ENCODE data around the gene WDR1. TPM values are rescaled to one million over a fixed set of nuclear protein-coding genes. Genes with fewer than 3 reads are reported as not detected.

WDR1 gene
- total RNA-seq, 4 donors from 2014 or later: 361 to 536 (median 485) TPM

DNA sequence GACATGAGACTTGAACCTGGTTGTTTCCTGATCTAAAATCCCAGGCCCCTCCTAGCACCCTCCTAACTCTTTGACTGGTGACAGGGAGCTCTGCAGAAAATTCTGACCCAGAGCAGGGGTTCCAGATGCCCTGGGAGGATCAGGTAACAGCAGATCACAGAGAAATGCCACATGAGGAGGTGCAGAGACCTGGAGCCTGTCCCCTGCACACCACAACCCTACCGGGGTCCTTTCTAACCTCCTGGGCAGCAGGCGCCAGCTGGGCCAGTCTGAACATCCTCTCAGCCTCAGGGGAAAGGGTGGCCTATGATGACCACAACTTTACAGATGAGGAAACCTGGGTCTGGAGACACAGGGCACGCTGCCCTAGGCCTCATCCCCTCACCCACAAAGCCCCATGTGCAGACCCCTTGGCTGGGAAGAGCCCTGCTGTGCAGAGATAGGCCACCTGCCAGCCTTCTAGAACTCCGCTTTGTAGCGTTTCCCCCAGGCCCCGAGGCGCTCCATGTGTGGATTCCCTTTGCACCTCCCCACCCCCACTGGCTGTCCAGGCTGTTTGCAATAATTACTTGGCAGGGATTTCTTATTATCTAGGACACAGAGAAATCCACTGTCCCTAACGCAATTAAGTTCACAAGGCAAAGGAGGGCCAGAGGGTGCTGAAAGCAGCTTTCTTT, 36.5 kb downstream of the WDR1 start:
- peaks cover 99 to 100% (median 100%) of the 10 kb centered on the region in 4 donors for H3K36me3 ChIP-seq
- WGBS: 82% methylated on average over 5 of the region's 8 CpGs

DNA sequence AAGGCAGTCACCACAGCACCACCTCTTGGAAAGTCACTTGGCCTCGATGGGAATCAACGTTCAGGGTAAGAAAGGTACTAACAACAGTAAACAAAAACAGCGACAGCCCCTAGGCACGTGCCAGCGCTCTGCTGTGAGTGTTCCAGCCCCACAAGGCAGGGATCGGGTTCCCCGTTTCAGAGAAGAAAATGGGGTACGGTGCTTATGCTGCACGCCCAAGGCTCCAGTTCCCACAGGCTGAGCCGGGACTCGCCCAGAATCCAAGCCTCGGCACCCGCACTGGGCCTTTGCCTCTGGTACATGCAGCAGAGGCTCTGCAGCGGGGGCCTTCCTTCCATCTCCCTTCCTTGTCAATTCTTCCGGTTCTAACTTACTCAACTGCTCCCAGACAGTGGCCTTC, 37.3 kb downstream of the WDR1 start:
- Histone ChIP-seq H3K36me3 (peaks cover 99 to 100% (median 100%) of the 10 kb centered on the region in 4 donors), H3K4me1 (peaks cover 32 to 59% (median 52%) of the 10 kb centered on the region in 4 donors), H3K27me3 (no peaks in the 10 kb centered on the region), H3K4me3 (no peak overlapping the region), H3K9me3 (no peaks in the 10 kb centered on the region), H3K27ac (replicated peaks in 1 of 4) (peak overlapping the region in 3 of 4 donors; percentile 37 to 60 (median 47))
- intact Hi-C loops (cut with DNase I): no loop called here
- TF ChIP-seq, protein P1, sequence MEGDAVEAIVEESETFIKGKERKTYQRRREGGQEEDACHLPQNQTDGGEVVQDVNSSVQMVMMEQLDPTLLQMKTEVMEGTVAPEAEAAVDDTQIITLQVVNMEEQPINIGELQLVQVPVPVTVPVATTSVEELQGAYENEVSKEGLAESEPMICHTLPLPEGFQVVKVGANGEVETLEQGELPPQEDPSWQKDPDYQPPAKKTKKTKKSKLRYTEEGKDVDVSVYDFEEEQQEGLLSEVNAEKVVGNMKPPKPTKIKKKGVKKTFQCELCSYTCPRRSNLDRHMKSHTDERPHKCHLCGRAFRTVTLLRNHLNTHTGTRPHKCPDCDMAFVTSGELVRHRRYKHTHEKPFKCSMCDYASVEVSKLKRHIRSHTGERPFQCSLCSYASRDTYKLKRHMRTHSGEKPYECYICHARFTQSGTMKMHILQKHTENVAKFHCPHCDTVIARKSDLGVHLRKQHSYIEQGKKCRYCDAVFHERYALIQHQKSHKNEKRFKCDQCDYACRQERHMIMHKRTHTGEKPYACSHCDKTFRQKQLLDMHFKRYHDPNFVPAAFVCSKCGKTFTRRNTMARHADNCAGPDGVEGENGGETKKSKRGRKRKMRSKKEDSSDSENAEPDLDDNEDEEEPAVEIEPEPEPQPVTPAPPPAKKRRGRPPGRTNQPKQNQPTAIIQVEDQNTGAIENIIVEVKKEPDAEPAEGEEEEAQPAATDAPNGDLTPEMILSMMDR (IDR thresholded peaks at IDR 0.05): no peak
- no peak for TF ChIP-seq EP300 (IDR thresholded peaks at IDR 0.05)
- no peak for TF ChIP-seq POLR2A (IDR thresholded peaks at IDR 0.05; ENCODE audit: low read depth)
- TF ChIP-seq POLR2AphosphoS5 (IDR thresholded peaks at IDR 0.05): no peak
- no peak for DNase-seq (ENCODE audit: extremely low spot score)
- WGBS: 75% methylated on average over 14 of the region's 15 CpGs

More for the DNA sequence above, 36.5 kb downstream of the WDR1 start:
- Histone ChIP-seq H3K4me3 (no peak overlapping the region), H3K27ac (replicated peaks in 1 of 4) (peak overlapping the region in 2 of 4 donors; percentile 37 to 47), H3K9me3 (no peaks in the 10 kb centered on the region), H3K4me1 (peaks cover 40 to 62% (median 59%) of the 10 kb centered on the region in 4 donors), H3K27me3 (no peaks in the 10 kb centered on the region)
- TF ChIP-seq, protein P1 (IDR thresholded peaks at IDR 0.05): no peak
- TF ChIP-seq POLR2A (IDR thresholded peaks at IDR 0.05; ENCODE audit: low read depth): no peak
- no peak for TF ChIP-seq POLR2AphosphoS5 (IDR thresholded peaks at IDR 0.05)
- TF ChIP-seq EP300 (IDR thresholded peaks at IDR 0.05): no peak
- intact Hi-C loops (cut with DNase I): no loop called here
- no peak for DNase-seq (ENCODE audit: extremely low spot score)

DNA sequence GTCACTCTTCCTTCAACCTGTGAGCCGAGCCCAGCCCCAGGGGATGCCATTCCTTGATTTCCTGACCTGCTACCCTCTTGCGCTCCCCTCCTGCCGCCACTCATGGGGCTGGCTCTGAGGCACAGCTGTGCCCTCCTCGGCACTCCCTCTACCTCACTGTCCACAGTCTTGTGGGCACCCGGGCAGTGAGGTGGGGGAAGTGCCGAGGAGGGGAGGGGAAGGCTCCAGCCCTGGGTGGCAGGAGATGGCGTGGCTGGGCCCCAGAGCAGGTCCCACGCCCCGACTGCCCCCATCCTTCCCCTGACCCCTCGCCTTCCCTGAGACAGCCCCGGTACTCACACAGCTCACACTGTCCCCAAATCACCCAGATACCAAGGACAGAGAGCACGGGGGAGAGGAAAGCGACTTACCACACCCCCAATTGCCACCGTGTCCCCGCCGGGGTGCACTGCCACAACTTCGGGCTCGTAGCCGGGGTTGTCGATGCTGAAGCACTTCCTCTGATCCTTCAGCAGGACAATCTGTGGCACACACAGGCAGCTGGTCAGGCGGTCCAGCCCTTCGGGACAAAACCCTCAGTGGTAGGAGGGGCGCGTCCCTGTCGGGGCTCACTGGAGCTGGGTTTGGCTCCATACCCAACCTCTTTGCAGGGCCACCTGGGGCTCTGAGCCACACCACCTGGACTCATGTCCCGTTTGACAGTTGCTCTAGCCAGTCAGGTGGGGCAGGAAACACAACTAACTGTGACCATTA, 37.9 kb downstream of the WDR1 start:
- H3K36me3 ChIP-seq: peaks cover 99 to 100% (median 100%) of the 10 kb centered on the region in 4 donors
- no peaks in the 10 kb centered on the region for H3K9me3 ChIP-seq
- TF ChIP-seq, protein P1 (IDR thresholded peaks at IDR 0.05): no peak
- TF ChIP-seq POLR2A (IDR thresholded peaks at IDR 0.05; ENCODE audit: low read depth) (no peak), POLR2AphosphoS5 (IDR thresholded peaks at IDR 0.05) (no peak), EP300 (IDR thresholded peaks at IDR 0.05) (no peak)
- H3K27ac ChIP-seq (replicated peaks in 1 of 4): peak overlapping the region; percentile 37 to 60 (median 50)
- no peaks in the 10 kb centered on the region for H3K27me3 ChIP-seq
- peaks cover 28 to 59% (median 51%) of the 10 kb centered on the region in 4 donors for H3K4me1 ChIP-seq
- no peak overlapping the region for H3K4me3 ChIP-seq
- DNase-seq (ENCODE audit: extremely low spot score): no peak
- 85% methylated on average over 24 of the region's 26 CpGs for WGBS
- intact Hi-C loops (cut with DNase I): no loop called here

DNA sequence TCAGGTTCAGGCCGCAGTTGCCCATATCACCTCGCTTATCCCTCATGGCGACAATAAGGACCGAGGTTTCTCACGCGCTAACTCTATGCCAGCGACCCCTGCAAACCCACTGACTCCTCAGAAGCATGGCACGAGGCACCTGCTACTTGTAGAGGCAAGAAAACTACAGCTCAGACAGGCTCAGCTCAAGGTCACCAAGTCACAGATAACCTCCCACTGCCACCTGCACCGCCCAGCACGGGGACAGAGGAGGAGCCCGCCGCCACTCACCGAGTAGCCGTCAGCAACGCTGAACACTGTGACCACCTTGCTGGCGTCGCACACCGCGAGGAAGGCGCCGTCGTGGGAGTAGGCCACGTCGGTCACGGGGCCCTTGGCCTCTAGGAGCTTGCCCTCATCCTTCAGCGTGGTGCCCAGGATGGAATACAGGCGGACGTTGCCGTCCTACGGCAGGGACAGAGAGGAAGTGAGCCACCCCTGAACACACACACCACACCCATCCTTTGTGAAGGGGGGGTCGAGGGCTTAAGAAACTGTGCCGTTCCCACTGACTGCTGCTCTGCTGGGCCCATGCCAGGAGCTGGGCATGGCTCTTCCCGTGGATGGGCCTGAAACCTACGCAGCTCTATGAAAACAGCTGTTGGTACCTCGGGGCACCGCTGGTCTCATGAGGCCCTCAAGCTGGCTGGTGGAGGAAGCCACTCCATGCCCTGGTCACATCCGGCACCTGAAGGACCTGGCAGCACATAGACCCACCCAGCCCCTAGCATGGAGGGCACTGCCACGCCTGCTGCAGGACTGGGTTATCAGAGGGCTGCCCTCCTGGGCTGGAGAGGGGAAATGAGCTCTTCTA, 38.9 kb downstream of the WDR1 start:
- no peaks in the 10 kb centered on the region for H3K9me3 ChIP-seq
- H3K4me1 ChIP-seq: peaks cover 28 to 59% (median 51%) of the 10 kb centered on the region in 4 donors
- DNase-seq (ENCODE audit: extremely low spot score): no peak
- H3K36me3 ChIP-seq: peaks cover 92 to 99% (median 96%) of the 10 kb centered on the region in 4 donors
- H3K27ac ChIP-seq (replicated peaks in 1 of 4): peak overlapping the region; percentile 37 to 60 (median 45)
- no peaks in the 10 kb centered on the region for H3K27me3 ChIP-seq
- WGBS: 79% methylated on average over 27 of the region's 38 CpGs
- TF ChIP-seq POLR2A (IDR thresholded peaks at IDR 0.05; ENCODE audit: low read depth) (no peak), EP300 (IDR thresholded peaks at IDR 0.05) (no peak), POLR2AphosphoS5 (IDR thresholded peaks at IDR 0.05) (peak in 1 of 2 donors; percentile 36)
- TF ChIP-seq, protein P1 (IDR thresholded peaks at IDR 0.05): no peak
- no peak overlapping the region for H3K4me3 ChIP-seq
- intact Hi-C loops (cut with DNase I): no loop called here
